GM12801 (cell line): ENCODE measurements around the gene ADAT3.

ENCODE experiments used
- CTCF ChIP-seq: IDR thresholded peaks from one replicate; pipeline ENCODE4 v1.5.1; 2011; ENCODE audit warnings: control low read depth; ENCODE audit not compliant: insufficient read length; ENCODE audit errors: extremely low read depth

The ADAT3 gene

GRCh38 chr19:1931445-1931844 is 26.2 kb downstream of the ADAT3 start:
- TF ChIP-seq CTCF = no peak

- TF ChIP-seq CTCF = no peak
Measured at GRCh38 chr19:1932395-1932794, 27.2 kb downstream of the ADAT3 start.

- no peak for TF ChIP-seq CTCF
Measured at GRCh38 chr19:1933244-1933643, 28.0 kb downstream of the ADAT3 start.

- no peak for TF ChIP-seq CTCF
Measured at GRCh38 chr19:1933942-1934341, 28.7 kb downstream of the ADAT3 start.

- TF ChIP-seq CTCF = no peak
Measured at GRCh38 chr19:1935484-1936208, 30.4 kb downstream of the ADAT3 start.

- no peak for TF ChIP-seq CTCF
Measured at GRCh38 chr19:1936430-1936829, 31.2 kb downstream of the ADAT3 start.

GRCh38 chr19:1936916-1937610 is 31.9 kb downstream of the ADAT3 start:
- TF ChIP-seq CTCF = no peak
